ENCODE measurements around the gene PTPRO.

PTPRO gene

GRCh38 chr12:15532364-15532977, 210.2 kb downstream of the PTPRO start:
- peak; percentile 51 for DNase-seq (ENCODE audit: extremely low read depth, low read depth)
- H3K4me3 ChIP-seq (replicated peaks; ENCODE audit: low read depth, low read length), result no peak overlapping the region
- TF ChIP-seq CTCF (IDR thresholded peaks at IDR 0.05; ENCODE audit: low read depth, low read length, missing control alignments), result peak; percentile 60

- TF ChIP-seq CTCF (IDR thresholded peaks at IDR 0.05; ENCODE audit: low read depth, low read length, missing control alignments), result no peak
- no peak for DNase-seq (ENCODE audit: extremely low read depth, low read depth)
- no peak overlapping the region for H3K4me3 ChIP-seq (replicated peaks; ENCODE audit: low read depth, low read length)
These were observed 212.0 kb downstream of the PTPRO start for GRCh38 chr12:15534322-15534721.

GRCh38 chr12:15534874-15535273, 212.6 kb downstream of the PTPRO start:
- no peak for TF ChIP-seq CTCF (IDR thresholded peaks at IDR 0.05; ENCODE audit: low read depth, low read length, missing control alignments)
- no peak overlapping the region for H3K4me3 ChIP-seq (replicated peaks; ENCODE audit: low read depth, low read length)
- no peak for DNase-seq (ENCODE audit: extremely low read depth, low read depth)

- H3K4me3 ChIP-seq (replicated peaks; ENCODE audit: low read depth, low read length), result no peak overlapping the region
- no peak for DNase-seq (ENCODE audit: extremely low read depth, low read depth)
- TF ChIP-seq CTCF (IDR thresholded peaks at IDR 0.05; ENCODE audit: low read depth, low read length, missing control alignments), result no peak
These were observed 213.1 kb downstream of the PTPRO start for GRCh38 chr12:15535352-15535781.

GRCh38 chr12:15536446-15536845, 214.1 kb downstream of the PTPRO start:
- TF ChIP-seq CTCF (IDR thresholded peaks at IDR 0.05; ENCODE audit: low read depth, low read length, missing control alignments), result no peak
- no peak overlapping the region for H3K4me3 ChIP-seq (replicated peaks; ENCODE audit: low read depth, low read length)
- no peak for DNase-seq (ENCODE audit: extremely low read depth, low read depth)

GRCh38 chr12:15538881-15539280, 216.6 kb downstream of the PTPRO start:
- no peak overlapping the region for H3K4me3 ChIP-seq (replicated peaks; ENCODE audit: low read depth, low read length)
- no peak for TF ChIP-seq CTCF (IDR thresholded peaks at IDR 0.05; ENCODE audit: low read depth, low read length, missing control alignments)
- no peak for DNase-seq (ENCODE audit: extremely low read depth, low read depth)

GRCh38 chr12:15540005-15540404, 217.7 kb downstream of the PTPRO start:
- no peak for DNase-seq (ENCODE audit: extremely low read depth, low read depth)
- TF ChIP-seq CTCF (IDR thresholded peaks at IDR 0.05; ENCODE audit: low read depth, low read length, missing control alignments), result no peak
- H3K4me3 ChIP-seq (replicated peaks; ENCODE audit: low read depth, low read length), result no peak overlapping the region
